GM12872 (cell line): ENCODE measurements around the gene DENND6A.

Experiments used
- CTCF ChIP-seq: IDR thresholded peaks from 3 replicates; pipeline ENCODE4 v1.5.1; 2011; ENCODE audit warnings: low read depth, mild to moderate bottlenecking, low read length, moderate library complexity; ENCODE audit not compliant: insufficient read depth

Gene DENND6A

GRCh38 chr3:57730682-57731081, 37.8 kb upstream of the DENND6A start:
- TF ChIP-seq CTCF: no peak

- TF ChIP-seq CTCF: no peak
These were observed 36.6 kb upstream of the DENND6A start for GRCh38 chr3:57729334-57730045.

GRCh38 chr3:57727106-57727505, 34.2 kb upstream of the DENND6A start:
- TF ChIP-seq CTCF: no peak

GRCh38 chr3:57726397-57726796, 33.5 kb upstream of the DENND6A start:
- no peak for TF ChIP-seq CTCF

GRCh38 chr3:57718118-57718517, 25.2 kb upstream of the DENND6A start:
- no peak for TF ChIP-seq CTCF

- TF ChIP-seq CTCF: no peak
These were observed 24.5 kb upstream of the DENND6A start for GRCh38 chr3:57717205-57717868.

GRCh38 chr3:57715686-57716085, 22.8 kb upstream of the DENND6A start:
- no peak for TF ChIP-seq CTCF
